ENCODE data around the gene RBBP7.
"Not testable (repeated sequence)": the region's sequence is repeated elsewhere in the genome, so short reads cannot be mapped to it uniquely, and the experiment has no call there.

The RBBP7 gene

DNA sequence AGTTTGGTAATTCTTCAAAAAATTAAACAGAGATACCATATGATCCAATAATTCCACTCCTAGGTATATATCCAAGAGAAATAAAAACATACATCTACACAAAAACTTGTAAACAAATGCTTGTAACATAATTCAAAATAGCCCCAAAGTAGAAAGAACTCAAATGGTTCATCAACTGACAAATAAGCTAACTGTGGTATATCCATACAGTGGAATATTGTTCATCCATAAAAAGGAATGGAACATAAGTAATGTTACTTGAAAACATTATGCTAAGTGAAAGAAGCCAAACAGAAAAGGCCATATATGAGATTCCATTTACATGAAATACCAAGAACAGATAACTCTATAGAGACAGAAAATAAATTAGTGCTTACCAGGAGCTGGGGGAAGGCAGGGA is 13.4 kb downstream of the RBBP7 start:
- no peak for DNase-seq

GRCh38 chrX:16856076-16856404 is 14.1 kb downstream of the RBBP7 start:
- DNase-seq = not testable (repeated sequence)

DNA sequence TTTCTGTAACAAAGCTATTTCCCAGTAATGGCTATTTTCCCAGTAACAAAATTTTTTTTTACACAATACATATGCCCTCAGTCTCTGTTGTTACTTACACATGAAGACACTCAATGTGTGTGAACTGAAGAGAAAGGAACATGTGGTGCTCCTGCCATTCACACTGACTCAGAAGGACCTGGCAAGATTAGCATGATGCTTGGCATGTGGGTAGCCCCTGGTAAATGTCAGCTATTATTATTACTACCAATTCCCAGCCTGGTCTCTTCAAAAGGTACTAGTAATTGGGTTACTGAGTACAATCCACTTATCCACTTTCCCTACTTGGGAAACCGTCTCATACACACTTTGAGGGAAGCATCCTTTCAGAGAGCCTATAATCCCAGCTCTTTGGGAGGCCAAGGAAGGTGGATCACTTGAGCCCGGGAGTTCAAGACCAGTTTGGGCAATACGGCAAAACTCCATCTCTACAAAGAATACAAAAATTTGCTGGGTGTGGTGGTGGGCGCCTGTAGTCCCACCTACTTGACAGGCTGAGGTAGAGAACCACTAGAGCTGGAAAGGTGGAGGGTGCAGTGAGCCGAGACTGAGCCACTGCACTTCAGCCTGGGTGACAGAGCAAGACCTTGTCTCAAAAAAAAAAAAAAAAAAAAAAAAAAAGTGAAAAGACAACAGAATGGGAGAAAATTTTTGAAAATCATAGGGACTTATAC is 14.6 kb downstream of the RBBP7 start:
- DNase-seq = no peak

GRCh38 chrX:16853537-16853936 is 16.6 kb downstream of the RBBP7 start:
- DNase-seq = no peak

- no peak for DNase-seq
Observed at GRCh38 chrX:16852617-16853179, 17.5 kb downstream of the RBBP7 start.

- DNase-seq = no peak
Observed at GRCh38 chrX:16851827-16852226, 18.3 kb downstream of the RBBP7 start.

GRCh38 chrX:16851421-16851820 is 18.7 kb downstream of the RBBP7 start:
- no peak for DNase-seq

- no peak for DNase-seq
Observed at GRCh38 chrX:16848541-16848940, 21.6 kb downstream of the RBBP7 start.

DNA sequence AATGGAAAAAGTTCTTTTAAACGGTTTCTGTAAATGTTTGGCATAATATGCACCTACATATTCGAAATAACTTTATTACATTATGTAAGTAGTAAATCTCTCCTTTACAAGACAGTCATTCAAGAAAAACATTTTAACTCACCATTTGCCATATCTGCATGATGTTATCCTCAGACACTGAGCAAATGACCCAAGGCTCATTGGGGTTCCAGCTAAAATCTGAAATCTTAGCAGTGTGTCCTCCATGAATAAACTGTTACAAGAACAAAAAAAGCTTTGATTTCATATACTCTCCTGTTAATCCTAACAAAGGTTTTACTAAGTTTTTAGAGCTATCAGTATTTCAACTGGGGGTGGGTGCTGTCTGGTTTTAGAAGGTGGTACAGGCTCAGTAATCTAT is 24.5 kb downstream of the RBBP7 start:
- DNase-seq = no peak

- no peak for DNase-seq
Observed at GRCh38 chrX:16843208-16843909, 26.8 kb downstream of the RBBP7 start.

DNA sequence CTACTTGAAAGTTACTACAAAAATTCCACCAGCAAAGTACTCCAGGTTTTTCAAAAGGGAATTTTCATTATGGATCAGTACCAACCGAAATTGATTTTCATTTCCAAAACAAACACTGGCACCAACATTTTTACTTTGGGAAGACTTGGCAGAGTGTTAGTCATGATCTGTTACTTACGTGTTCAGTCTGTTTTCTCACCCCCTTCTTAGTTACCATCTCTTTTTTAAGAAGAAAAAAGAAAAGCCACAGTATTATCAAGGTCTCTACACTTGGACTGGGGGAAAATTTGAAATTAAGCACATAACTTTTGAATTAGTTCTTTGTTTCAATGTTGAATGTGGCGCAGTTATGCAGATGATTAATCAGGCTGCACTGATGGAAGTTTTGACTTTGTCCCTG is 27.5 kb downstream of the RBBP7 start:
- no peak for DNase-seq

GRCh38 chrX:16839852-16840460 is 30.2 kb downstream of the RBBP7 start:
- DNase-seq = no peak

DNA sequence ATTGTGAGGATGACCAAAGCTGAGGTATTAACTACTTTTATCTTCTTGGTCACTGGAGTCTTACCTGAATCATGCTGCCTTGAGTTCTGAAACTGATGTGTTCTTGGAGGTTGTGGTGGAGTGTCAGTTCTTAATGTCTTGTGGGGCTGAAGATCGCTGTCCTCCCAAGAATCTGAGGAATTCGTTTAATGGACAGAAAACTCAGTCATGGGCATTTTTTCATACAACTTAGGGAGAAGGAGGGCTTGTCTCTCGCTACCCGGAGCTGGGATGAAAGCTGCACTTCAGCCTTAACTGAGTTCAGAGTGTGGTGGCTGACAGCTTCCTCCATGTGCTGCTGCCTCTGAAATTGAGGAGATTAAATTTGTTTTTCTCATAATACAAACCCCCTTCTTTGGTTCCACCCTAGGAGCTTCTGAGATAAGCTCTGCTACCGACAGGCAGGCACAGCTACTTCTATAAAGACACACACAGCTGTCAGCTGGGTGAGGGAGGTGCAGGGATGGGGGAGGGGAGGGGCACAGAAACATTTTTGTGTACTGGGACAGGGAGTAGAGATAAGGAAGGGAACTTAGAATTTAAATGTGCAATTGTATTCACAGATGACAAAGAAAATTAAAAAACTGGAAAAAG is 30.8 kb downstream of the RBBP7 start:
- DNase-seq = no peak

- no peak for DNase-seq
Observed at GRCh38 chrX:16838202-16839066, 31.7 kb downstream of the RBBP7 start.

DNA sequence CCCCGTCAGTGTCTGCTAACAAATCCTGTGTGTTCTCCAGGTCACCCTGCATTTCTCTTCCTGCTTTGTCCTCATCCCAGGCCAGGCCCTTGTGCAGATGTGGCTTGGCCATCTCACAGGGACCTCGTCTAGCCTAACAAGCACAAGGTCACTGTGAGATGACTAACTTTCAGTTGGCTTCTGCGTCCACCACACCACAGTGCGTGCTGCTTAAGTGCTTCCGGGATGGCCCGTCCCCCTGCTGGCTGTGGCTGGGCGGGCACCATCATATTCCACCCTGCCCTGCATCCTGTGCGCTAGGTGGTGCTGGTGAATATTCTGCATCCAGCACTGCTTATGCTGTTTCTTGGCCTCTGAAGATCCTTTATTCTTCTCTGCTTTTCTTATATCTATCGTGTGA is 33.8 kb downstream of the RBBP7 start:
- no peak for DNase-seq

DNA sequence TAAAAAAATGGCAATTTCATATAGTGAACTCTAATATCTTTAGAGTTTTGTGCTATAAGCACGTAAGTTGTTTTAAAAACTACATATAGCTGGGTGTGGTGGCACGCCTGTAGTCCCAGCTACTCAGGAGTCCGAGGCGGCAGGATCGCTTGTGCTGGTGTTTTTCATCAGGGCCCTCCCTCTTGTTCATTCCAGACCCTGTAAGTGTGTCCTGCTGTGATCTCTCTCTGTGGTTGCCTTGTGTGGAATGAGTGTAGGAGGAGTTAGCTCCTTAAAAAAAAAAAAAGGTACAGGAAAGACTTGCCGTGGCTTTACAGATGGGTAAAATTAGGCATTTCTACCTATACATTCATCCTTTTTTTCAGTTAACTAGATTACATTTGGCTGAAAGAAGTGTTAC is 35.4 kb downstream of the RBBP7 start:
- no peak for DNase-seq

DNA sequence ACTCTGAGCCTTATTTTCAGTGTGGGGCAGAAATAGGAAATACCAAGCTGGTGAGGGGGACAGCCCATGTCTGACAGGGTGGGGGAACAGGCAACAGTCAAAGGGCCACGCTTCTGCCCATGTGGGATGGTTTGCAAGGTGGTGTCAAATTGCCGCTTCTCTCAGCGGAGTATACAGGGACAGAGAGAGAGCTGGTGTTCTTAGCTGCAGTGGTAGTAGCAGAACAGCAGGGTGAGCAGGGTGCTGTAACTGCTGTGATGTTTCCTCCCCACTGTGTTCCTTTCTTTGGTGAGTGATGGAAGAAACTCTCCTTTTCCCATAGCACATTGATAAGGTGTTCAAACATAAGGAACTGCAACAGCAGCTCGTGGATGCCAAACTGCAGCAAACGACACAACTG is 37.9 kb downstream of the RBBP7 start:
- DNase-seq = no peak

DNA sequence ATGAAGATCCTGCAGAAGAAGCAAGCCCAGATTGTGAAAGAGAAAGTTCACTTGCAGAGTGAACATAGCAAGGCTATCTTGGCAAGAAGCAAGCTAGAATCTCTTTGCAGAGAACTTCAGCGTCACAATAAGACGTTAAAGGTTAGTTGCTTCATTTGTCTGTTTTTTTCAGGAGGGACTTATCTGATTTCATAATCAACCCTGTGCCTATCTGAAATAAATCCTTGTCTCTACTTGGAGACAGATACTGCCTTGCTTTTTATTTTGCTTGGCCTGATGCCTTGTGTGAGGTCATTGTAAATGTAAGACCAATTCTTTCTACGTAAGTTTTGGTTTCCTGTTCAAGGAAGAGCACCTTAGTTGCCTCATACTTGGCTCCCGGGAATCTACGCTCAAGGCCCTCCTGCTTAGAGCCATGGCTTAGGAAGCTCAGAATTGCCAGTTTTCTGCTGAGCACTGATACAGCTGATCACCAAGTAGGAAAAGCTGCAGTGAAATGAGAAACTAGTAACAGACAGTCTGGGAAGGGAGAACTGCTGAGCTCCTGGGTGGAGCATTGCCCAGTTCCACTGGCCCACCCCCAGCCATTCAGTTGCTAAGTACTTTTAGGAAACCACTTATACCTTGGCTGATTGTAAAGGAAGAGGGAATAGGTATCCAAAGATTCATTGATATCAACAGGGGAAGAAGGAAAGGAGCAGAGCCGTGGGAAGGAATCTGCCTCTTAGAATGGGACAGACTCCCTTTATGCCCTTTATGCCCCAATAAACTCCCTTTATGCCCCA is 41.8 kb downstream of the RBBP7 start:
- no peak for DNase-seq

DNA sequence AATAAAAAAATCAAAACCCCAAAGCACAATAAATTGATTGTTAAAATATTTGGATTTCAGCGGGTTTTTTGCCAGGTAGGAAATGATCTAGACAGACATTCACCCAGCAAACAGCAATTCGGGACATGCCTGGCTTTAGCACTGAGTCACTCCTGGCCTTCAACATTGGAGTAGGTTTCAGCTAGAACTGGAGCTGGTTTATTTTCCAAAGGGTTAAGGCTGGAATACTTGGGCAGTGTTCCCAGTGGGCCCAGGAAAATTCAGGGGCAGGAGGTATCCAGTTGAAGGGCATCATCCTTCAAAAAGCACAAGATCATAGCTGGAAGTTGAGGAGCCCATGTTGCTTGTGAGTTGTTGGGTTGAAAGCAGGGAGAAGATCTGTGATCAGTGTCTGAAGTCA is 42.9 kb downstream of the RBBP7 start:
- no peak for DNase-seq

GRCh38 chrX:16826207-16826606 is 44.0 kb downstream of the RBBP7 start:
- DNase-seq = no peak

- DNase-seq = no peak
Observed at GRCh38 chrX:16825264-16826035, 44.7 kb downstream of the RBBP7 start.

Data from NCI-H1436 (cell line).